ENCODE data around the gene HCN3.
A peak's percentile ranks its signal among the peaks of the same experiment; 100 is the strongest.
"Not testable (repeated sequence)": the region's sequence is repeated elsewhere in the genome, so short reads cannot be mapped to it uniquely, and the experiment has no call there.

The HCN3 gene

DNA sequence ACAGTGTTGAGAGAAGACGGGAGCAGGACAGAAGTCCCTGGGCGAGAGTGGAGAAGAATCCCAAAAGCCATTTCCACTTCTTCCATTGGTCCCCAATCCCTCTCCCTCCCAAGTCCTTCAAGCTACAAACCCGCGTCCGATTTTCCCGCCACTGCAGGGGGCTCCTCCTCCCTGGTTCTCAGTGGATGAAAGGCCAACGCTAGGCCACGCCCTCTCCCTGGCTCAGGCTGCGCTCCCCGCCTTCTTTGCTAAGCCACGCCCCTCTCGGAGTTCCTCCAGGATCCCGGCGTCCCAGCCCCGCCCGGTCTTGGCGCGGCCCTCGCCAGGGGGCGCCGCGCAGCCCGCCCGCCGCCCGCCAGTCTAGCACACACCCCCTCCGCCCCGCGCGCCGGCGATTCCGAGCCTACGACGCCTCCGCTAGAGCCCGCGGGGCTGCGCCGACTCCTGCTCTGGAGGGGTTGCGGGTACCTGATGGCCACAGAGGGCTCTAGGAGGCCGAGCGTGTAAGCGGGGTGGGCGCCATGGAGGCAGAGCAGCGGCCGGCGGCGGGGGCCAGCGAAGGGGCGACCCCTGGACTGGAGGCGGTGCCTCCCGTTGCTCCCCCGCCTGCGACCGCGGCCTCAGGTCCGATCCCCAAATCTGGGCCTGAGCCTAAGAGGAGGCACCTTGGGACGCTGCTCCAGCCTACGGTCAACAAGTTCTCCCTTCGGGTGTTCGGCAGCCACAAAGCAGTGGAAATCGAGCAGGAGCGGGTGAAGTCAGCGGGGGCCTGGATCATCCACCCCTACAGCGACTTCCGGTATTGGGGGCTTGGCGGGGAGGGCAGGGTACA is at the start of gene HCN3:
Gene HCN3, plus strand, starts transcription at position 394 of the 832 bp plus-strand sequence. Its CDS starts 128 bp downstream, at position 522.
- DNase-seq (ENCODE audit: low read depth, low spot score): peak; percentile 71

DNA sequence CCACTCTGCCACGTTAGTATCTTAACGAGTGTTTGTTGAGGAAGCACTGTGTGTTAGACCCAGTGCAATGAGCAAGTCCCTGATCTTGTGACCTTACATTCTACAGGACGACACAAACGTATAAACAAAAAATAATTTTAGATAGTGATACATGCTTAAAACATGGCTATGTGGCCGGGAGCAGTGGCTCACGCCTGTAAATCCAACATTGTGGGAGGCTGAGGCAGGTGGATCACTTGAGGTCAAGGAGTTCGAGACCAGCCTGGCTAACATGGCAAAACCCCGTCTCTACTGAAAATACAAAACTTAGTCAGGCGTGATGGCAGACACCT is 49.2 kb upstream of the HCN3 start:
- no peak for DNase-seq (ENCODE audit: low read depth, low spot score)

DNA sequence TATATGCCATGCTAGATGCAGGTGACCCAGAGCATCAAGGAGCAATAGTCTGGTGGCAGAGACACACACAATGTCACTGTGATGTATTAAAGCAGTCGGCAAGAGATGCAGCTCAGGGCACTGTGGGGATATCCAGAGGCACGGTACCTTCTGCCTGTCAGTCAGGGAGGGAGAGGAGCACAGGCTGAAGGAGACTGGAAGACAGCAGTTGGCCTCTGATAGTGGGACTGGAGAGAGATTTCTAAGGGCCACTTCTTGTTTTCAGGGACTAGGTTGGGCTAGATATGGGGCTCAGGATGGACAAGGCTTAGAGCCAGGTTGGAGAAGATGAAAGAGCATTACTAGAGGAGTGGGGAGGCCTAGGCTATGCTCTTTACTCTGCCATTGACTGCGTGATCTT is 46.0 kb upstream of the HCN3 start:
- DNase-seq (ENCODE audit: low read depth, low spot score): not testable (repeated sequence)

DNA sequence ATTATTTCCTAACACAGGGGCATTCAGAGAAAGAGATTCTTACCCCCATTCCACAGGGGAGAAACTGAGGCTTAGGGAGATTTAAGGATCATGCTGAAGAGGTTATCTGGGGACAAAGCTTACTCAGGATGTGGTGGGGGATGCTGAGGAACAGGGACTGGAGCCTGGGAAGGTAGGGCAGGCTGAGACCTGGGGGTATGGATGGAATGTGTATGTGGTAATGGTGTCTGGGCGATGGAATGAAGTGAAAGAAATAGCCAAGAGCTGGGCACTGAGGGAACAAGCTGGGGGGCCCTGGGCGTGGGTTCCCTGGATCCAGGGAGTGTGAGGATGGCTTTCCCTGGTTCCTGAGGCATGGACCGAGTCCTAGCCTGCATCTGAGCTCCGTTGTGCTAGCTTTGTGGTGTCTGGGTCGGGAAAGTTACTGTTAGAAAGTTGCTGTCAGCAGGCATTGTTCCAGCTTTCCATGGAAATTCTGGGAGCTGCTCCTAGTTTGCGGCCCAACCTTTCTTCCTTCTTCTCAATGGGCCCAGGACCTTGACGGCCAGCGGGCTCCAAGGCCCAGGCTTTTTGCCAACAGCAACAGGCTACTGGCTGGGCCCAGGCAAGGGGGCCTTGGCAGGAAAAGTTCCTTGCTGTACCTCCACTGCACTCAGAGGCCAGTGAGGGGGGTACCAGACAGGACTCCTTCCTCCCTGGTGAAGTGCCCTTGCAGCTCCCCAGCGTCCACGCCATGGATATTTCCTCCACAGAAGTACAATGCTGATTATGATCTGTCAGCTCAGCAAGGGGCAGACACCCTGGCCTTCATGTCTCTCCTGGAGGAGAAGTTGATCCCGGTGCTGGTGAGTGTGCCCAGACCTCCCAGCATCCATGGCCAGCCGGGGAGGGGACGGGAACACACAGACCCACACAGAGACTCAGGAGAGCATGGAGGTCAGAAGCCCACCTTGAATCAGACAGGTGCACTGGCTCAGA is 45.0 kb upstream of the HCN3 start:
- not testable (repeated sequence) for DNase-seq (ENCODE audit: low read depth, low spot score)

DNA sequence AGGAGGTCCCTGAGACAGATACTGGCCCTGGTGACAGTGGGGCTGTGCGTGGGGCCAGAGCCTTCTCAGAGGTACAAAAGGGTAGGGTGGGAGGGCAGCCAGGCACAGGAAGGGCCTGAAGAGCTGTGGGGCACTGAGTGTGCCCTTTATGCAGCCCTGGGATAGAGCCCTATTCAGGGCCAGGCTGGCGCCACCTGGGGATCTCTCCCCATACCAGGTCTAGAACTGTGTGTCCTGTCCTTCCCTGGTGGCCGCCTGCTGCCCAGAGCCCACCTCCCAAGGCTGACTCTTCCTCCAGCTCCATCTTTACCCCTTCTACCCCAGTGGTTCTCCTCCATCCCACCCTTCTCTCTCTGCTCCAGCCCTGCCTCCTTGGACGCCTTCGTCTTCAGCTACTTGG is 43.8 kb upstream of the HCN3 start:
- not testable (repeated sequence) for DNase-seq (ENCODE audit: low read depth, low spot score)

- not testable (repeated sequence) for DNase-seq (ENCODE audit: low read depth, low spot score)
Measured at GRCh38 chr1:155235375-155235774, 41.9 kb upstream of the HCN3 start.

DNA sequence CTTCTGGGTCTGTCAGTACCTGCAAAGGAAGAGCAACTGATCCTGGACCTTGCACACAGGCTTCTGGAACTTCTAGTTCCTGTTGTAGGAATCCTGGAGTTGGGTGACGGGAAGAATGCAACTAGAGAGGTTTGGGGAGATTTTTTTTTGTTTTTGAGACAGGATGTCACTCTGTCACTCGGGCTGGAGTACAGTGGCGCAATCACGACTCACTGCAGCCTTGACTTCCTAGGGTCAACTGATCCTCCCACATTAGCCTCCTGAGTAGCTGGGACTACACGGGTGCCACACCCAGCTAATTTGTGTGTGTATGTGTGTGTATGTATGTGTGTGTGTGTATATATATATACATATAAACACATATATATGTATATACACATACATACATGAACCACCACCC is 40.8 kb upstream of the HCN3 start:
- DNase-seq (ENCODE audit: low read depth, low spot score): no peak

DNA sequence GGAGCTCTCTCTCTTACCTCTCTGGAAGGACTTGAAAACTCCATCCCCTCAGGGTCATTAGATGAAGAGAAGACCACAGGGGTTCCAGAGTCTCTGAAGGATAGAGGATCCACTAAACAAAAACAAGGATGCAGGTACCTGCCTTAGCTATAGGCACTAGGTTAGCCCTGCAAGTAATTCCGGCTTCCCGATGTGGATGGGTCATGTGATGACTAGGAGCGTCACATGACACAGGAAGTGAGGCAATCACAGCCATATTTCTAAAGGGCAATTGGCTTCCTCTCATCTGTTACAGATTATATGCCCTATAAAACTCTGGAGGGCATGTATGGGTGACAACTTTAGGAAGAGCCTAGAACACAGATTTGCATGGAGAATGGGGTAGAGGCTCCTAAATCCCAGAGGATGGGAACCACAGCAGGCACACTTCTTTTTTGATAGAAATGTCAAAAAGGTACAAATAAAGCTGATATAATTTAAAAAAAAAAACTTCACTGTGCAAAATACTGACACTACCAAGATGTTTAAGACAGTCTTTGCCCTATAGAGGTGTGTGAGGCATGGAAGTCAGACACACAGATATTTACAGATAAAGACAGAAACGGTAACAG is 36.1 kb upstream of the HCN3 start:
- peak; percentile 61 for DNase-seq (ENCODE audit: low read depth, low spot score)

DNA sequence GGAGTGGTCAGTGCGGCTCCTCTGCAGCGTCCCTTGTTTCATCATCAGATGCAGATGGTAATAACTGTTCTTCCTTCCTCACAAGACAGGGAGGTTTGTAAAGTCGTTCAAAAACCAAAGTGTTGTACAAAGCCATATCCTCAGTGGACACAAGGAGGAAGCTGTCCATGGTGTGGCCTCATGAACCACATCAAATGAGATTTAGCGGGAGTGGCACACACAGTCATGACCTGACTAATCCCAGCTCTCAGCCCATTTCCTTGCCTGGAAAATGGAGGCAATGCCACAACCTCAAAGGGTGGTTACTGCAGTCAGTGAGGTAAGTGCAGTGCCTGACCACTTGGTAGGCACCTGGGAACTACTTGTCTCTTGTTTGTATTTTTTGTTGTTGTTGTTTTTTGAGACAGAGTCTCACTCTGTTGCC is 35.4 kb upstream of the HCN3 start:
- no peak for DNase-seq (ENCODE audit: low read depth, low spot score)

- no peak for DNase-seq (ENCODE audit: low read depth, low spot score)
Measured at GRCh38 chr1:155242805-155243358, 34.4 kb upstream of the HCN3 start.

DNA sequence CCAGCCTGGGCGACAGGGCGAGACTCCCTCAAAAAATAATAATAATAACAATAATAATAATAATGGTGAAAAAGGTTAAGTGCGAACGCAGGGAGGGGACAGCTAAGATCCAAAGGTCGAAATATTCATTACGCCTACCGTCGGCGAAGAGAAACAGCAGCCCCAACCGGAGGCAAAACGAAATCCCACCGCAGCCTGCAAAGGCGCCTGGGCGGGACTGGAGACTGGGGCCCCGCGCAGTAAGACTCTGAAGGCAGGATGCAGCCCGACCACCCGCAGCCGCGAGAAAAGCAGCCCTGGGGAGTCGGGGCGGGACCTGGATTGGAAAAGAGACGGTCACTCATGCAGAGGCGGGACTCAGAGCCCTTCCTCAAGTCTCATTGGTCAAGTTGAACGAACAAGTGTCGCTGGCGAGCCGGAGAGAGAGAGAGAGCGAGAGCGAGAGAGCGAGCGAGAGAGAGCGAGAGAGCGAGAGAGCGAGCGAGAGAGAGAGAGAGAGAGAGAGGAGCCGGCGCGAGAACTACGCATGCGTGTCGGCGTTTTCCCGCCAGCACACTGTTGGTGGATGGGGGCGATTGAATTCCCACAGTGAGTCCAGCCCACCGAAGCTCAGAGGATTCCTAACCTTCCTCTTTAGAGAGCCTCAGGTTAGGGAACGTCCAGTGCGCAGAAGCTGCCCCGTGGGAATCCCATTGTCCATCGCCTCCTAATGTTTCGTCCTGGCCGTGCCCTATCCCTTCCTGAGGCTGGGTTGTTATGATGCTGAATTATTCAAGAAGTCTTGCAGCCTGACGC is 32.7 kb upstream of the HCN3 start:
- DNase-seq (ENCODE audit: low read depth, low spot score): peak; percentile 86

- no peak for DNase-seq (ENCODE audit: low read depth, low spot score)
Measured at GRCh38 chr1:155245163-155245524, 32.1 kb upstream of the HCN3 start.

GRCh38 chr1:155246796-155247195 is 30.5 kb upstream of the HCN3 start:
- not testable (repeated sequence) for DNase-seq (ENCODE audit: low read depth, low spot score)

DNA sequence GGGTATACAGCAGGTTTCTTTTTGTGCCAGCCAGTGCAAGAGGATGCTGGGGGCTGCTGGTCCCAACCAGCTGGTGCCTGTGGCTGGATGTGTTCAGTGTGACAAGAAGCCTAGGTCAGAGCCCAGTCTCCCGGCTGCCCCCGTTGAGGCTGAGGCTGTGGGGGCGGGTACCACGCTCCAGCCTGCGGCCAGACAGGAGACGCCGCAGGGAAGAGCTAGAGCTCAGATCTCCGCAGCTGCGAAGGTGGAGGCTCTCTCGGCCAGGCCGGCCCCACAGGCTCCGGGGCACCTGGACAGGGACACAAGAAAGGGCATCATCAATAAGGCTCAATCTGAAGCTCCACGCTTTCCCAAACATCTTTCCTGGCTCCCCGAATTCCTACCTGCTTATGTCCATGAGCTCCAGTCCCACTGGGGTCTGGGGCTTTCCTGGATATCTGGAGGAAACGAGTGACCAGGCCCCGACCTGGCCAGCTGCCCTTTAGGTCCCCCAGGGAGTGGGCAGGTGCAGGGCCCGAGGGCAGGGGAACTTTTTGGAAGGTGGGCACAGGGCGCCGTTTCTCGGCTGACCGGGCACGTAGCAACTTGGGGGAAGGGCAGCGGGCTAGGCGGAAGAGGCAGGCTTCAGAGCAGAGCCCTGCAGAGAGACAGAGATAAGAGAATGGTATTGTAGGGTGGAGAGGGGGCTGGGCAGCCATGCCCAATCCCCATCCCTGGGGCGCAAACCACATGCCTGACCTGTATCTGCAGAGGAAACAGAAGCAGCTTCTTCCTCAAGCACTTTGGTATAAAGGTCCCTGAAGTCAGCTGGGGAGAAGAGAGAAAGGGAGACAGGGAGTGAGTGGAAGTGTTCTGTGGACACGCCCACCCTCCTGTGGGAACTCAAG is 29.4 kb upstream of the HCN3 start:
- no peak for DNase-seq (ENCODE audit: low read depth, low spot score)

GRCh38 chr1:155250246-155250632 is 27.0 kb upstream of the HCN3 start:
- no peak for DNase-seq (ENCODE audit: low read depth, low spot score)

DNA sequence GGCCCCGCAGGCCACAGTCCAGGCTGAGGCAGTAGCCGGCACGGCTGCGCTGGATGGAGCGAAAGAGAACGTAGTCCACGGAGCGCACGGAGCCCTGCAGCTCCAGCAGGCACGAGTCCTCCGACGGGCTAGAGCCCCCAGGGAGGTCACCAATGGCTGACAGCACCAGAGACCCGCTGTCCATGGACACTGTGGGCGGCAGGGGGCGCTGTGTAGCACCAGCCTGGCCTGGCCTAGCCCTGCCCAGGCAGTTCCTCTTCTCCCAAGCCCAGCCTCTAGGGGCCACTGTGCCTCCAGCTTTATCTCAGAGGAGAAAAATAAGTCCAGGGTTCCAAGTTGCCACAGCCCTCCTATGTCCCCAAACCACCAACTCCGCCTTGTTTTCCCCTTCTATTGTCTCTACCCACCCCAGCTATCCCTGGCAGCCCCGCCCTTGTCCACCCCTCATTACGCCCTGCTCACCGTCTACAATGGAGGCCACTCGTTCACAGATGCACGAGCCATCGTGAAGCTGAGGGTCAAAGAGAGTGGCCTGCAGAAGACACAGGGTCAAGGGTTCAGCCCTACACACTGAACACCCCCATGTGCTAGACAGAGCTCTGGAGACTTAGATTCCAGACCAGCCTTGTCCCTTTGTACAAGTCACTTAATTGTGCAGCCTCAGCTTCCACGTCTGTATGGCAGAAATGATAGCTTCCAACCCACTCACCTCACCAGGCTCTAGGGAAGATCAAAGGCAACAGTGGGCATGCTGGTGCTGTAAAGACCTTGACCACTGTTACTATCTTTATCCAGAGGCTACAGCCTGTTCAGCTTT is 26.4 kb upstream of the HCN3 start:
- peak; percentile 94 for DNase-seq (ENCODE audit: low read depth, low spot score)

GRCh38 chr1:155251566-155251965 is 25.7 kb upstream of the HCN3 start:
- no peak for DNase-seq (ENCODE audit: low read depth, low spot score)

DNA sequence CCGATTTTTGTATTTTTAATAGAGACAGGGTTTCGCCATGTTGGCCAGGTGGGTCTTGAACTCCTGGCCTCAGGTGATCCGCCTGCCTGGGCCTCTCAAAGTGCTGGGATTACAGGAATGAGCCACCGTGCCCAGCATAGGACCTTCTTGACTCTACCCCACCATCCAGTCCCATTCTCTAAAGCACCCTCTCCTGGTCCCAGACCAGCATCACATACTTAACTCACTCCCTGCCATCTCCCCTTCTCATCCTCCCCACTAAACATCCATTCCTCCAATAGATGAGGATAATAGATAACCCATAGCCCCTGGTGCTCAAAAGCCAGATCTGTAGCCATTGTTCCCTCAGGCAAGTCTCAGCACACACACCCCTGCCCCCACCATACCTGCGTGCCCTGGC is 24.1 kb upstream of the HCN3 start:
- DNase-seq (ENCODE audit: low read depth, low spot score): no peak

- DNase-seq (ENCODE audit: low read depth, low spot score): no peak
Measured at GRCh38 chr1:155253797-155254196, 23.5 kb upstream of the HCN3 start.
